Hematopoietic multipotent progenitor cell treated with erythropoietin and hydrocortisone succinate and interleukin-3 and kit ligand, for 4 days (in vitro differentiated cells): Measurements from ENCODE around the gene EML3.
"Not testable (repeated sequence)": the region's sequence is repeated elsewhere in the genome, so short reads cannot be mapped to it uniquely, and the experiment has no call there.

Experiments used
- DNase-seq: peaks from one replicate; pipeline ENCODE4 v3.0.0-alpha.2; 2015

The EML3 gene

DNA sequence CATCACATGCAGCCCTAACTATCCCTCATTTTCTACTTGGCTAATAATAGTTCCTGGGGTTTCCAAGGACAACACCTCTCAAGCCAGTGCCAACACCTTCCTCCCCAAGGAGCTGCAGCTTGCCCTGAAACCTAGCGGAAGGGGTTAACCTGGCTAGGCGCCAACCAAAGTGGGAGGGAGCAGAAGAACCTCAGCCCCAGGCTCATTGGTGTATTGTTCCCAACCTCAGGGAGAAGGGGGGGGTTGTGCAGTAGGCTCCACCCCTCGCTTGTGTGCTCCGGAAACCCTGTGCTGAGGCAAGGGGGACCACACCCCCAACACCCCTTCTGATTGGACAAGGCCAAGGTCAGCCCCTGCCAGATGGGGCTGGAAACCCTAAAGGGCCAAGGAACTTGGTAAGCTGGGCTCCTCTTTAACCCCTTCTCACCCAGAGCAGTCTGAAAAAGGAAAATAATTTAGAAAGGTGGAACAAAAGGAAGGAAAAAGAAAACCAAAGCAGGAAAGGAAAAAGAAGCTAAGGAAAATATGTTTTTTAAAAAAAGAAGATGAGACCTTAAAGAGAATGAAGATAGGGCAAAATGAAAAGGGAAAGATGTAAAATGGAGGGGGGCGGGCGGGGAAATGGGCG is 13.4 kb downstream of the EML3 start:
- DNase-seq = peak; percentile 100

- no peak for DNase-seq
Measured at GRCh38 chr11:62595124-62595523, 17.5 kb downstream of the EML3 start.

GRCh38 chr11:62593434-62594044 is 19.0 kb downstream of the EML3 start:
- DNase-seq = peak; percentile 96

GRCh38 chr11:62592989-62593421 is 19.6 kb downstream of the EML3 start:
- DNase-seq = no peak

- no peak for DNase-seq
Measured at GRCh38 chr11:62592146-62592815, 20.3 kb downstream of the EML3 start.

DNA sequence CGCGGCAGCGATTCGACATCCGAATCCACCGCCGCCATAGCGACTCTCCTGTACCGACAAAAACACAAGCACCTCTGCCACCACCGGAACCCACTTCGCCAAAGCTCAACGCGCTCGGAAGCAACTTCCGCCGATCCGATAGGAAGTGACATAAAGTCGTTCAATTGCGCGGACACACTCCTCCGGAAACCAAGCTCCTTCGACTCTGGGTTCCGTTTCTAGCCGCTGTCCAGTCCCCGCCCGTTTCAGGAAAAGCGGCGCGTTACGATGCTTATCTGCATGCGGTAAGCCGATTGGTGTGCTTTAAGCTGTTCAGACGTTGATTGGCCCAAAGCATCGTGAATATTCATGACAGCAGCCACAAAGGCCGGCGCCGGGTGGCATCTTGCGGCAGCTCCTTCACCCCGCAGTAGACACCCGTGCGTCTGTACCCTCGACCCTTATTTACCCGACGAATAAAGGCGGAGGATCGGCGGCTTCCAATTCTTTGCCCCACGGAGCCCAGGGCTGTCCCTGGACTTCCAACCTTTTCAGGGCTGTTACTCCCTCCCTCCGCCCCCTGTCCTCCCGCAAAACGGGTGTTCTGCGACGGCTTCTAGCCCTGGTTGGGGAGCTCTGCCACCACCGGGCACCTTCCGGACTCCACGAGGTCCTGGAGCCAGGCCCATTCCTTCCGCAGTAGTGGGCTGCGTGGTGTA is 21.0 kb downstream of the EML3 start, which contains the start of gene TUT1:
Gene TUT1 (minus strand): TSS at position 76 of the 698 bp plus-strand sequence. CDS start 38 bp downstream, at position 38.
- peak; percentile 100 for DNase-seq

DNA sequence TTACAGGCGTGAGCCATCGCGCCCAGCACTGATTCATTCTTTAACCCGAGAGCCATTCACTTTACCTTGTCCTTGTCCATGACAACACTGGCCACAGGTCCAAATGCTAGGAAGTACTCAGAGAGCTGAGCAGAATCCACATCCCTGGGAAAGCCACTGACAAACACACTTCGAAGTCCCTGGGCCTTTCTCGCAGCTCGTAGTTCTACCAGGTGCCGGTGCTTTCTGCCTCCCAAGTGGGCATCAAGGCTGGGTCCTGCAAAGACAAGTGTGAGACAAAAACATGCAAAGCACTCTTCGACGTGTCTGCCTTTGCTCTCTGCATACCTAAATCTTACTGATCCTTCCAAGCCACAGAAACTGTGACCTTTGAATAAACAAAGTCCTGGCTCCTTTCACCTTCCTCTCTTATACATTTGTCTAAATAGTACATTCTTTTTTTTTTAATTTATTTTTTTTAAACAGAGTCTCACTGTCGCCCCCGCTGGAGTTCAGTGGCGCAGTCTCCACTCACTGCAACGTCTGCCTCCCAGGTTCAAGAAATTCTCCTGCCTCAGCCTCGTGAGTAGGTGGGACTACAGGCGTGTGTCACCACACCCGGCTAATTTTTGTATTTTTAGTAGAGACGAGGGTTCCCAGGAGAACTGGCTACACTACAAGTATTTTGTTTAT is 23.5 kb downstream of the EML3 start:
- DNase-seq = peak; percentile 73

DNA sequence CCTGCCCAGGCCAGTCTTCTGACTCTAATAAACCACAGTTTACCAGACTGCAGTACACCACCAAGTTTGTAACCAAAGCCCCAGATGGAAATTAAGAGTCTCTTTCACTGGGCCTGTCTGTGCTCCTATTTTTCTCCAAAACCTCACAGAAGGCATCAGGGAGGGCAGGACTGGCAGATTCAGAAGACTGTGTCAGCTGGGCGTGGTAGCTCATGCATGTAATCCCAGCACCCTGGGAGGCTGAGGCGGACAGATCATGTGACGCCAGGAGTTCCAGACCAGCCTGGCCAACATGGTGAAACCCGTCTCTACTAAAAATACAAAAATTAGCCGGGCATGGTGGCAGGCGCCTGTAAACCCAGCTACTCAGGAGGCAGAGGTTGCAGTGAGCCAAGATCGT is 27.2 kb downstream of the EML3 start:
- DNase-seq = not testable (repeated sequence)

GRCh38 chr11:62581735-62582134 is 30.8 kb downstream of the EML3 start:
- not testable (repeated sequence) for DNase-seq

DNA sequence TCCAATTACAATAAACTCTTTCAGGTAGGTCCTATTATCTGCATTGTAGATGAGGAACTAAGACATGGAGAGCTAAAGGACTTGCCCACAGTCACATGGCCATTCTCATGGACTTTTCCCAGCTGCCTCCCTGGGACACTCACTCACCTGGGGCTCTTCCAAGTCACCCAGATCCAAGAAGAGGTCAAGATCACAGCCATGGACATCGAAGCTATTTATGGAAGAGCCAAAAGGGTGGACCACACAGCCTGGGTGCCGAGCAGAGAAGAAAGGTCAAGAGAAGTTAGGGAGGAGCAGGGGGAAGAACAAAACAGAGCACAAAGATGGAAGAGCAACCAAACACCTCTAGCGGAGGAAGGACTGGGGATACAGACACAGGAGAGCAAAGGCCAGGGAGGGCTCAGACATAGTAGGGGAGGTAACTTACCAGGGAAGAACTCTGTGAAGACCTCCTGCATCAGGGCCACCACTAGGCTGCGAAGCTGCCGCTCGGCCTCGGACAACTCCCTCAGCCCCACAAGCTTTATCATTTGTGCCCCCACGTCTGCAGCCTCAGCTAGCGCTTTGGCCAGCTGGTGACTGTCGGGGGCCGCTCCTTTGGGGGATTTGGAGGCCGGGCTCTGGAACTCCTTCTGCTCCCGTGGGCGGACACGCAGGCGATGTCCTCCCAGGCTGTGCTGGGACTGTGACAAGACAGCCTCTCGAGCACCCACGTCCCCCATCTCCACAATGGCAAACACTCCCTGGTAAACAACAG is 31.4 kb downstream of the EML3 start:
- no peak for DNase-seq

GRCh38 chr11:62579252-62579651 is 33.3 kb downstream of the EML3 start:
- DNase-seq = no peak

DNA sequence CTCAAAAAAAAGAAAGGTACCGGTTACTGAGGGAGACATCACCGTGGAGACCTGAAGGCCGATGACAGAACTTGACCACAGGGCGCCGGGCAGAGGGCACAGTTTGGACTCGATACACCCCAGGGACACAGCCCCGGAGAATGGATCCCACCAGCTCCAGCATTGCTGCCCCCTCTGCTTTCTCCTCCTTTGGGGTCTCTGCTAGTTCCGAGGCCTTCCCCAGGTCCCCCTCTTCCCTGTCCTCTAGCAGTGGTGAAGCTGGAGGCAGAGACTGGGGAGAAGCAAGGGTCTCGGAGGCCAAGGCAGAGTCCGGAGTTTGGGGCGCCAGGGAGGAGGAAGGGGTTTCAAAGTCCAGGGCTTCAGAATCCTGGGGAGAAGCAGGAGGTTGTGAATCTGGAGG is 34.0 kb downstream of the EML3 start:
- no peak for DNase-seq

DNA sequence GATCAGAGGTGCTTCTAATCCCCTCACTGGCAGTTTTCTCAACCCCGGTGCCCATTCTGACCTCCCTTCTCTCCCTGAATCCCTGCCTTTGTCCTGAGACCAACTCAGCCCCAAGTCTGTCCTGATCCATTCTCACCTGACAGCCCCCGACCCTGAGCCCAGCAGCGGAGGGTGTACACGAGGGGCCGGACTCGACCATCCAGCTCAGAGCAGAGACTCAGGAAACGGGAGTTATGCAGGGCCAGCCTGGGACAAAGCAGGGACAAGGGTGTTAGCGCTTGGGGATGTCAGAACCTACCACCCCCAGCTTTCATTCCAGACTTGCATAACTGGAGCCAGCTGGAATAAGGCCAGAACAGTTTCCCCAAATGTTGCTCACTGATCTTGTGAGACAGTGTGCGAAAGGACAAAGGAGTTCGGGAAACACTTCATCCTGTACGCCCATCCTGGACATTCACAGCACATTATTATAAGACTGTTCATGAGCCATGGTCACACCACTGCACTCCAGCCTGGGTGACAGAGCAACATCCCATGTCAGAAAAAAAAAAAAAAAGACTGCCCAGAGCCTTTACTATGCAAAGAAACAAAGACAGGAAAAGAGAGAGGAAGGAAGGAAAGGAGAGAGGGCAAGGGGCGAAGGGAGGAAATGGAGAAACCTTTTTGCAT is 35.4 kb downstream of the EML3 start:
- DNase-seq = no peak

DNA sequence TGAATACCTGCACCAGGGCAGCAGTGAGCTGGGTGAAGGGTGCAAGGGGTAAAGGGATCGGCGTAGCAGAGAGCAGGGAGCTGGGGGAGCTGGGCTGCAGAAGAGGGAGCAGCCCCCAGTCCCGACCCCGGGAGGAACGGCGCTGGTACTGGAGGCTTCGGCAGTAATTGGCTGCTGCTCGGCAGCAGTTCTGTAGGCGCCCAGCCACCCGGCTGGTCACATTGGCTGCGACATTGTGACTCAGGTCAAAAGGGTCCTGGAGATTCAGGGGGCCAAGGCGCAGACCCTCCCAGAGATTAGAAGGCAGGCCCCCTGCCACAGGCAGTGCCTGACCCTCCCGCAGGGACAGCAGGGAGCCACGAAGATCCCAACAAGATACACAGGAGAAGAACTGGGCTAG is 36.7 kb downstream of the EML3 start:
- DNase-seq = no peak

DNA sequence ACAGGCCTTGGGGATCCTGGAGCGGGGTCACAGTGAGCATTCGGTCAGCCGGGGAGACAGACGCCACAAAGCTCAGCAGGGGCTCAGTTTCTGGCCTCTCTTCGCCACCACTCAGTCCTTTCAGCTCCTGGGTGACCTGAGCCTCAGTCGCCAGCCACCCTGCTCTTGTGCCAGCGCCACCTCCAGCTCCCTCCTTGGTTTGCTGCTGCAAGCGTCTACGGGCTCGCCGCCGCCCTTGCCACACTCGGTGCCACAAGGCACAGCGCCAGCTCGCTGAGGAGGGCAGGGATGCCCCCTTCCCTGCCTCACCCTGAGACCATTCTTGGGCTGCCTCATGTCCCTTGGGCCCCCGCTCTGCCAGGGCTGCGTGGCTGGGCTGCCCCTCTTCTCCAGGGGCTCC is 37.4 kb downstream of the EML3 start:
- no peak for DNase-seq

GRCh38 chr11:62574363-62575071 is 38.1 kb downstream of the EML3 start:
- peak; percentile 45 for DNase-seq

DNA sequence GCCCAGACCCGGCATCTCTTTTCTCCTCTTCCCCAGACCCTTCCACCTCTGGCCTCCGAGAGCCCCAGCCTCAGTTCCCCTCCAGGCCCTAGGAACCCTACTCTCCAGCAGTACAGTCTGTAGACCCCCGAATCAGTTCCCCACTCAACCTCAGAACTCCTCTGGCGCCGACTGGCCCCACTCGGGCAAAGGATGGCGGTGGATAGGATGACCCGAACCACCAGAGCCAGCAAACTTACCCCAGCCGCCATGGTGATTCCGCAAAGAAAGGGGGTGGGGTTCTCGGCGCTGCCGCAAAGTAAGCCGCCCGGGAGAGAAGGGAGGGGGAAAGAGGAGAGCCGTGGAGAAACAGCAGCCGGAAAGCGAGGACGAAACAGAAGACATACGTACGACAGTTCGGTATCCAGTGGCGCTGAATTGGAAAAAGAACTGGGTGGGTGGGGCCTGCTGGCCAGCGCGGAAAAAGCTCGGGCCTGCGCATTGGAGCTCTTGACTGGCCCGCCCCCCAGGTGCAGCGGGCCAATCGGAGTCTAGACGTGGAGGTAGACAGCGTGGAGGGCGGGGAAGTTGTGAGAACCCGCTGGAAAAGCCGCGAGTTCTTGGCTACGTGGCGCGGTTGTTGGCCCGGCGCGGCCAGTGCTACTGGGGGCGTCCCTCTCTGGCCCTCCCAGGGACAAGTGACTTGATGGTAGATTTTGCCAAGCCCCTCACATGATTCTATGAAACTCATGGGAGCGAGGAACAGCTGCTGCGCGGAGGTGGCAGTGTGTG is 38.8 kb downstream of the EML3 start, which contains the start of gene EEF1G:
Gene EEF1G (minus strand): TSS at position 300 of the 771 bp plus-strand sequence. CDS start 49 bp downstream, at position 251.
- DNase-seq = peak; percentile 100

DNA sequence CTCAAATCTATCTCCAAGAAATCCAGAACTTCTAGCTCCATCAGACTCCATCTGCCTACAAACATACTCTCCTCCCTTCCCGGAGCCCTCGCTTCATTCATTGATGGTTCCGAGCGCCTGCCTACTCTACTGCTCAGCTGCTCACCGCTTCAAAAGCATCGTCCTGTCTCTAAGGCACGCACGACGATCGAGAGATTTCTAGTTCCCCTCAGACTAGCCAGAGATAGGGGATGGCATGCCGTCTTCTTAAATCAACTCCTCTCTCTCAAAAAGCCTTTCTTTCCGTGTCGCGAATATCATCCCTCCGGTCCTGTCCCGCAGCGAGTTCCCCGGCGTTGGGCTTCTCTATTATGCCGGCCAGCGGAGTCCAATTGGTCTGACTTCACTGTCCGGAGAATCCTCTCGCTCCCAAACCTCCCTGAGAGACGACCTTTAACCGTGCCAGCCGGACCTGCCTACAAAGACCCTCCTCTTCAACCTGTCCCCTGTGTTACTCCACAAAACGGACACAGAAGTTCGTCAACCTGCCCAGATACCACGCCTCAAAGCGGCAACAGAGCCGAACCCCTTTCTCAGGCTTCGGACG is 39.5 kb downstream of the EML3 start:
- DNase-seq = peak; percentile 60

GRCh38 chr11:62572431-62572830 is 40.1 kb downstream of the EML3 start:
- no peak for DNase-seq

- DNase-seq = not testable (repeated sequence)
Measured at GRCh38 chr11:62571493-62571892, 41.1 kb downstream of the EML3 start.
